BE2C (cell line): ENCODE results near the gene SRCAP.

Experiments used
- DNase-seq: peaks from one replicate; pipeline ENCODE4 v3.0.0-alpha.2; 2020
- H3K27me3 ChIP-seq: fragments of 250-450 bp; sonication (Bioruptor Pico); 2 replicates; pipeline ENCODE4 v1.5.1; 2020; ENCODE audit warnings: mild to moderate bottlenecking
- H3K36me3 ChIP-seq: fragments of 250-450 bp; sonication (Bioruptor Pico); 2 replicates; pipeline ENCODE4 v1.5.1; 2020; ENCODE audit warnings: mild to moderate bottlenecking
- H3K4me1 ChIP-seq: fragments of 250-450 bp; sonication (Bioruptor Pico); 2 replicates; pipeline ENCODE4 v1.5.1; 2020
- H3K4me3 ChIP-seq: 2 replicates; pipeline ENCODE4 v1.5.1; 2011; ENCODE audit warnings: low read depth, low read length
- H3K9me3 ChIP-seq: fragments of 250-450 bp; sonication (Bioruptor Pico); 2 replicates; pipeline ENCODE4 v1.5.1; 2020
- CTCF ChIP-seq: IDR thresholded peaks from 2 replicates; pipeline ENCODE4 v1.5.1; 2012; ENCODE audit warnings: mild to moderate bottlenecking, low read depth, low read length

The SRCAP gene

GRCh38 chr16:30760577-30761426 is 61.8 kb downstream of the SRCAP start:
- no peaks in the 10 kb centered on the region for H3K9me3 ChIP-seq
- no peak for DNase-seq
- peaks cover 33% of the 10 kb centered on the region for H3K36me3 ChIP-seq
- no peak for TF ChIP-seq CTCF
- no peaks in the 10 kb centered on the region for H3K4me1 ChIP-seq
- peak overlapping the region; percentile 73 for H3K4me3 ChIP-seq
- H3K27me3 ChIP-seq = no peaks in the 10 kb centered on the region

- Histone ChIP-seq H3K36me3 (peaks cover 35% of the 10 kb centered on the region), H3K9me3 (no peaks in the 10 kb centered on the region), H3K27me3 (no peaks in the 10 kb centered on the region), H3K4me3 (peak overlapping the region; percentile 73), H3K4me1 (no peaks in the 10 kb centered on the region)
- peak; percentile 49 for DNase-seq
- TF ChIP-seq CTCF = no peak
Observed at GRCh38 chr16:30761427-30761927, 62.5 kb downstream of the SRCAP start.

- peak; percentile 97 for DNase-seq
- Histone ChIP-seq H3K36me3 (peaks cover 43% of the 10 kb centered on the region), H3K4me3 (peak within 1 kb of the TSS; percentile 73), H3K4me1 (no peaks in the 10 kb centered on the region), H3K27me3 (no peaks in the 10 kb centered on the region), H3K9me3 (no peaks in the 10 kb centered on the region)
- no peak for TF ChIP-seq CTCF
Observed at GRCh38 chr16:30761928-30762902, 63.2 kb downstream of the SRCAP start, which contains the start of the genes CFAP119 and RNF40. Gene CFAP119 (minus strand): TSS chr16:30762062. CDS start chr16:30761748, 314 bp downstream. Gene RNF40 (plus strand): TSS chr16:30762322. CDS start chr16:30762546, 224 bp downstream.

- no peaks in the 10 kb centered on the region for H3K4me1 ChIP-seq
- H3K4me3 ChIP-seq = peak overlapping the region; percentile 73
- DNase-seq = no peak
- TF ChIP-seq CTCF = no peak
- no peaks in the 10 kb centered on the region for H3K9me3 ChIP-seq
- H3K27me3 ChIP-seq = no peaks in the 10 kb centered on the region
- peaks cover 49% of the 10 kb centered on the region for H3K36me3 ChIP-seq
Observed at GRCh38 chr16:30762991-30763725, 64.2 kb downstream of the SRCAP start.

GRCh38 chr16:30764086-30764485 is 65.1 kb downstream of the SRCAP start:
- no peak for TF ChIP-seq CTCF
- H3K9me3 ChIP-seq = no peaks in the 10 kb centered on the region
- no peak overlapping the region for H3K4me3 ChIP-seq
- peaks cover 59% of the 10 kb centered on the region for H3K36me3 ChIP-seq
- DNase-seq = no peak
- H3K27me3 ChIP-seq = no peaks in the 10 kb centered on the region
- no peaks in the 10 kb centered on the region for H3K4me1 ChIP-seq
